GM10847 (cell line): ENCODE results near the gene SNX15.

ENCODE experiments used
- POLR2A ChIP-seq: IDR thresholded peaks from 2 replicates; pipeline ENCODE4 v1.6.1; 2011; ENCODE audit not compliant: insufficient read length; ENCODE audit errors: extremely low read depth

Gene SNX15

GRCh38 chr11:65042891-65043290, 15.7 kb downstream of the SNX15 start:
- no peak for TF ChIP-seq POLR2A

DNA sequence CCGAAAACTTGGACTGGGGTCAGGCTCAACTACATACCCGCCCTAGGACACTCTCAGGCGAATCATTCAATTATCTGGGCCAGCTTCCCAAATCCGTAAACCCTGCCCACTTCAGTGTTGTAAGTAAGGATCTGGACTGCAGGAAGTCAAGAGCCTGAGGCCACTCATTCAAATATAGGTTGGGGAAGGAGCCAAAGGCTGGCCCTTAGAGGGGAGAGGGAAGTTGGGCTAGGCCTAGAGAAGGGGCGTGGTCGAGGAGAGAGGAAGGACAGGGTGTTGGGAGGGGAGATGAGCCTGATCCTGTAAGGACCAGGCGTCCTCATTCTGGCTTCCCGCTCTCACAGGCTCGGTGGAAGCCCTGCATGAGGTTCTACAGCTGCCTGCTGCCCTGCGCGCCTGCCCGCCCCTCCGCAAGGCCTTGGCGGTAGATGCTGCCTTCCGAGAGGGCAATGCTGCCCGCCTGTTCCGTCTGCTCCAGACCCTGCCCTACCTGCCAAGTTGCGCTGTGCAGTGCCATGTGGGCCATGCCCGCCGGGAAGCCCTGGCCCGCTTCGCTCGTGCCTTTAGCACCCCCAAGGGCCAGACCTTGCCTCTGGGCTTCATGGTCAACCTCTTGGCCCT, 16.8 kb downstream of the SNX15 start:
- TF ChIP-seq POLR2A, result no peak

DNA sequence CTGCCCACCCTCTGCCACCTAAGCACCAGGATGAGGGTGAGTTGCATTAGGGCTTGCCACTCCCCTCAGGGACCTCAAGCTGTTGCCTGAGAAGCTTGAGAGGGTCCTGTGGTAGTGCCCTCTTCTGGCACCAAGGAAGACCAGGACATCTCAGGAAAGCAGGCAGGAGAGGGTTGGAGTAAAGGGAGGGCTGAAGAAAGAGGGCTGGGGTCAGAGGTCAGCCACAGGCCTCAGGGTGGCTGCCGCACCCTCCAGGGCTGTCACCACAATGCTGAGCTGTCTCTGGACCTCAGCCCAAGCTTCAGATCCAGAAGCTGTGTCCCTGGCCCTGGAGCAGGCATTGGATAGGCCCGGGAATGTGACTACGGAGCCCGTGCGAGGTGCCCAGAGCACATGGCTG, 17.8 kb downstream of the SNX15 start:
- TF ChIP-seq POLR2A, result no peak

GRCh38 chr11:65045728-65046127, 18.5 kb downstream of the SNX15 start:
- TF ChIP-seq POLR2A, result no peak

DNA sequence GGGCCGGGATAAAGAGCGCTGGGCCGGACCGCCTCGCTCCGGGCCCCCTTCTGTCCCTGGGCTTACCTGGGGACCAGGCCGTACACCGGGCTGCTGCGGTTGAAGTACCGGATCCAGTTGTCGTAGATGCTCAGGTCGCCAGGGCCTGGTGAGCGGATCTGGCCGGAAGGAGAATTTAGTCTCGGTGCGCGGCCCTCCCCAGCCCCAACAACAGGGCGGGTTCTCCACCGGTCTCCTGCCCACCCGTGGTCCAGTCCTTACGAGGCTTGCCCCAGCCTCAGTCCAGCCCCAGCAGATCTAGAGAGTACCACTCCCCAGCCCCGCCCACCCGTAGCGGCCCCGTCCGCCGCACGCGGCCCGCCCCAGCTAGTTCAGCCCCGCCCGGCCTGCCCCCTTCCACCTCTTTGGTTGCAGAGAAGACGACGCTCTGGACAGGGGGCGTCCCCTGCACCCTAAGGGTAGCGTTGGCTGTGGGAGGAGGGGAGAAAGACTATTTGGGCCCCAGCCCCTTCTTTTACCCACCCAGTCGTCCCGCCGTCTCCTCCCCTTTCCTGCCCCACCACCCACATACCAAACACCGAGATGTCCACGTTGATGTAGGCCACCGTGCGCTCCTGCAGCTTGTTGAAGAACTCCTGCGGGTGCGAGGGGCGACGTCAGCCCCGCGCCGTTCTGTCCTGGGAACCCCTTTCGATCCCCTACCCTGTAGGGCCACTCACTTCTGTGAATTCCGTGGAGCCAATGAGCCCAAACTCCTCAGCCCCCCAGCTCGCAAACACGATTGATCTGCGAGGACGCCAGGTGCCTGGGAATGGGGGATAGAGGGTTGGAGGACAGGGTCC, 20.6 kb downstream of the SNX15 start:
- no peak for TF ChIP-seq POLR2A

GRCh38 chr11:65051398-65051858, 24.2 kb downstream of the SNX15 start:
- no peak for TF ChIP-seq POLR2A

DNA sequence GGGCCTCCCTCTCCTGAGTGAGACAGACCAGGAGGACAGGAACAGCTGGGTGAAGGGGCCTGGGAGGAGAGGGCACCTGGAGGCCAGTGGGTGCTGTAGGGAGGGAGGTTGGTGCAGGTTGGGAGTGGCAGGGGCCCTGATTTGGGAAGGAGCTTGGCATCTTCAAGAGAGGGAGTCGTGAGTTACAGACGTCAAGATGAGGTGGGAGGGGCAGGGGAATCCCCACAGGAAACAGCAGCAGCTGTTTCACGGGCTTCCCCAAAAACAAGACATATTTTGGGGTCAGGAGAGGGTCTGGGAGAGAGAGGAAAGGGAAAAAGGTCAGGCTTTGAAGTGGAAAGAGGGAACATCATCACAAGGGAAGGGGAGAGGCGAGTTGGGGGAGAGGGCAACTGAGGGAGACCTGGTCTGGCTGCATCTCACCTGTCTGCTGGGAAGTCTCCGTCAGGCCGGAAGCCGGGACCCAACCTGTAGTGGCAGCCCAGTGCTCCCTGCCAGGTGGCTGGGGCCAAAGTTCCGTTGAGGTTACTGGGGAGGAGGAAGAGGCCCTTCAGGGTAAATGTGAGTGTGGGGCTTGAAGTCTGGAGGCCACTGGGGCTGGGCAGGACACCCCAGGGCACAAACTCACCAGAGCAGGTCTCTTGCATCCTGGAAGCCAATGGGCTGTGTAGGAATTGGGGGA, 26.7 kb downstream of the SNX15 start:
- no peak for TF ChIP-seq POLR2A

DNA sequence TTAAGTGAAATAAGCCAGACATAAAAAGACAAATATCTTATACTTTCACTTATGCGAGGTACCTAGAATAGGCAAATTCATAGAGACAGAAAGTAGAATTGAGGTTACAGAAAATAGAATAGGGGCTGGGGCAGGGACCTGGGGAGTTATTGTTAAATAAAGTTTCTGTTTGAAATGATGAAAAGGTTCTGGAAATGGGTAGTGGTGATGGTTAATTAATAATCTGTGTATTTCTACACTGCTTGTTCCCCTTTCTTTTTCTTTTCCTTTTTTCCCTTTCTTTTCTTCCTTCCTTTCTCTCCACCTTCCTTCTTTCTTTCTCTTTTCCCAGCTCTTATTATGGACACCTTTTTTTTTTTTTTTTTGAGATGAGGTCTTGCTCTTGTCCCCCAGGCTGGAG, 28.3 kb downstream of the SNX15 start:
- TF ChIP-seq POLR2A, result no peak

DNA sequence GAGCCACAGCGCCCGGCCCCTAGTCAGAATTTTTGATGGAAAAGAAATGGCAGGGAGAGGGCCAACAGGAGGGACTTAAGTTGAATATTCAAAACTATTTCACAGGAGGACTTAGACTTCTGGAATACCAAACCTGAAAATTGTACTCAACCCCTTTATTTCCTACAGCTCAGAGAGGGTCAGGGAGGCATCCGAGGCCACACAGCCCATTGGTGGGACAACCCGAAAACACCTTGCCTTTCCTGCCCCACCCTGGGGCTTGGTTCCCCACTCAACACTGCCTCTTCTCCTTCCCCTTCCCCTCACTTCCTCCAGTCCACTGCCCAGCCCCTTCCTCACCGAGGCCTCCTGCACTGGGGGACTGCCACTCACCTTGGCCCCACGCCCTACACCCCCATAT, 29.8 kb downstream of the SNX15 start:
- no peak for TF ChIP-seq POLR2A

- no peak for TF ChIP-seq POLR2A
These were observed 30.3 kb downstream of the SNX15 start for GRCh38 chr11:65057526-65057925.

- TF ChIP-seq POLR2A, result no peak
These were observed 30.8 kb downstream of the SNX15 start for GRCh38 chr11:65058012-65058411.

DNA sequence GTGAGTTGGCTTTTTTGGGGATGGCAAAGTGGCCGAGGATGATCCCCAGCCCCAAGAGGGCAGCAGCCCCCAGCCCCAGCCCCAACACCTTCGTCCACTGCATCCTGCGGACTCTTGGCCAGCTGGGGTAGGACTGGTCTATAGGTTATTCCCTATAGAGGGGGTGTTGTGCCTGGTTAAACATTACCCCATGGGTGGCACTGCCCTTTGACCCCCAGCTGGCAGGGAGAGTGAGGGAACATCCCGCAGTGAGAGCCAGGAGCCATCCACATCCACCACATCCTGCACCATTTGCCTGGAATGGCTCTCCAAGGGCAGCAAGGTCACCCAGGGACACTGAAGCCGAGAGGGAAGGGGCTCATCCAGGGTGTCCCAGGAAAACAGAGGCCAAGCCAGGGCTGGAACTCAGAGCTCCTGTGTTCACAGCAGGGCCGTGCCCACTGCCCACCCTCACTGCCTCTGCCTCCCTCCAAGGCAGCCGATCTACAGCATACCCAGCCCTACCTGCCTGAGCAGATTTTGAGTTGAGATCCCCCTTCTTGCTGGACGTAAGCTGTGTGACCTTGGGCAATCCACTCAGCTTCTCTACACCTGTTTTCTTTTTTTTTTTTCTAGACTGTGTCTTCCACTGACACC, 31.3 kb downstream of the SNX15 start, which contains the start of gene NAALADL1:
Gene NAALADL1, minus strand, starts transcription at position 135 of the 636 bp plus-strand sequence. Its CDS starts 32 bp downstream, at position 103.
- no peak for TF ChIP-seq POLR2A

DNA sequence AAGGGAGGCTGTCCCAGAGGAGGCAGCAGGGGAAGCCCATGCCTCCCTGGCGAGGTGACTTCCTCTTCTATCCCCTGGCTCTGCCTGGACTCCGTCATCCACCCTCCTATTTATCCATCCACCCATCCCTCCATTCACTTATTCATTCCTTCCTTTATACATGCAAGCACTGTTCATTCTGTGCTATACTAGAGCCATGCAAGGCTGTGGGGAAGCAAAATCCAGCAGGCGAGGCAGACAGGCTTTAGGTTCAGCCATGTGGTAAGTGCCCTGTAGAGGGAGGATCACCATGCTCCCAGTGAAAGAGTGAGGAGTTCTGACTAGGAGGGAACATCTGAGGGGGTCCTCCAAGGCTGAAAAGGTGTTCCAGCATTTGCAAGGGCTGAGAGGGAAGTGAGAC, 32.3 kb downstream of the SNX15 start:
- no peak for TF ChIP-seq POLR2A

- no peak for TF ChIP-seq POLR2A
These were observed 33.0 kb downstream of the SNX15 start for GRCh38 chr11:65059959-65060824.
